Ishikawa (cell line): ENCODE results near the gene RESP18.
A peak's percentile ranks its signal among the peaks of the same experiment; 100 is the strongest.

ENCODE experiments used
- CEBPB ChIP-seq: IDR thresholded peaks from 2 replicates; pipeline ENCODE4 v1.6.1; 2012
- CREB1 ChIP-seq: IDR thresholded peaks from 2 replicates; pipeline ENCODE4 v1.6.1; 2012; ENCODE audit warnings: low read depth
- EGR1 ChIP-seq: IDR thresholded peaks from 2 replicates; pipeline ENCODE4 v1.6.1; 2012
- EP300 ChIP-seq: IDR thresholded peaks from 2 replicates; pipeline ENCODE4 v1.6.1; 2012; ENCODE audit warnings: borderline replicate concordance
- FOXM1 ChIP-seq: IDR thresholded peaks from 2 replicates; pipeline ENCODE4 v1.6.1; 2012; ENCODE audit warnings: low read depth, borderline replicate concordance
- NFIC ChIP-seq: IDR thresholded peaks from 2 replicates; pipeline ENCODE4 v1.6.1; 2012
- RAD21 ChIP-seq: IDR thresholded peaks from 2 replicates; pipeline ENCODE4 v1.6.1; 2012; ENCODE audit warnings: low read depth
- TAF1 ChIP-seq: IDR thresholded peaks from 2 replicates; pipeline ENCODE4 v1.6.1; 2012; ENCODE audit warnings: low read depth, mild to moderate bottlenecking
- TCF12 ChIP-seq: IDR thresholded peaks from 2 replicates; pipeline ENCODE4 v1.6.1; 2012; ENCODE audit warnings: low read depth
- TEAD4 ChIP-seq: IDR thresholded peaks from 2 replicates; pipeline ENCODE4 v1.6.1; 2012
- YY1 ChIP-seq: IDR thresholded peaks from 2 replicates; pipeline ENCODE4 v1.6.1; 2012; ENCODE audit warnings: low read depth
- ZBTB7A ChIP-seq: IDR thresholded peaks from 2 replicates; pipeline ENCODE4 v1.6.1; 2012; ENCODE audit warnings: low read depth
- TF ChIP-seq, protein P1 (sequence below): IDR thresholded peaks from 2 replicates; pipeline ENCODE4 v1.6.1; 2012
- TF ChIP-seq, protein P2 (sequence below): IDR thresholded peaks from 2 replicates; pipeline ENCODE4 v1.6.1; 2012; ENCODE audit warnings: low read depth, mild to moderate bottlenecking
- TF ChIP-seq, protein P3 (sequence below): IDR thresholded peaks from 2 replicates; pipeline ENCODE4 v1.6.1; 2012

RESP18 gene

DNA sequence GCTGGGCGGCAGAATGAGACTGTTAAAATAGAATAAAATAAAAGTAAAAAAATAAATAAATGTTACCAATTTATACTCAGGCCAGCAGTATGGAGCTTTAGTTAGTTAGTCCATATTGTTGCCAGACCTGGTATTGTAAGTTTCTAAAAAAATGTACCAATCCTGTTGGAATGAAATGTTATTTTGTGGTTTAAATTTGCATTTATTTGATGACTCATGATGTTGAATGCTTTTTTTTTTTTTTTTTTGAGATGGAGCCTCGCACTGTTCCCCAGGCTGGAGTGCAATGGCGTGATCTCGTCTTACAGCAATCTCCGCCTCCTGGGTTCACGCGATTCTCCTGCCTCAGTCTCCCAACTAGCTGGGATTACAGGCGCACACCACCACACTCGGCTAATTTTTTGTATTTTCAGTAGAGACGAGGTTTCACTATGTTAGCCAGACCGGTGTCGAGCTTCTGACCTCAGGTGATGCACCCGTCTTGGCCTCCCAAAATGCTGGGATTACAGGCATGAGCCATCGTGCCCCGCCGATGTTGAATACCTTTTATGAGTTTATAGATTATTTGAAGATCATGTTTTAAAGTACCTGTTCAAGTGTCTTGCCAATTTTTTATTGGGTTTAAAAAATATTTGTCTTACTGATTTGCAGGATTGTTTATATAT lies 17.6 kb downstream of the RESP18 start:
- TF ChIP-seq CREB1 (no peak), CEBPB (no peak), EP300 (no peak), NFIC (no peak), TAF1 (no peak), TEAD4 (no peak), RAD21 (no peak)
- TF ChIP-seq, protein P1, sequence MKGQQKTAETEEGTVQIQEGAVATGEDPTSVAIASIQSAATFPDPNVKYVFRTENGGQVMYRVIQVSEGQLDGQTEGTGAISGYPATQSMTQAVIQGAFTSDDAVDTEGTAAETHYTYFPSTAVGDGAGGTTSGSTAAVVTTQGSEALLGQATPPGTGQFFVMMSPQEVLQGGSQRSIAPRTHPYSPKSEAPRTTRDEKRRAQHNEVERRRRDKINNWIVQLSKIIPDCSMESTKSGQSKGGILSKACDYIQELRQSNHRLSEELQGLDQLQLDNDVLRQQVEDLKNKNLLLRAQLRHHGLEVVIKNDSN, result no peak

DNA sequence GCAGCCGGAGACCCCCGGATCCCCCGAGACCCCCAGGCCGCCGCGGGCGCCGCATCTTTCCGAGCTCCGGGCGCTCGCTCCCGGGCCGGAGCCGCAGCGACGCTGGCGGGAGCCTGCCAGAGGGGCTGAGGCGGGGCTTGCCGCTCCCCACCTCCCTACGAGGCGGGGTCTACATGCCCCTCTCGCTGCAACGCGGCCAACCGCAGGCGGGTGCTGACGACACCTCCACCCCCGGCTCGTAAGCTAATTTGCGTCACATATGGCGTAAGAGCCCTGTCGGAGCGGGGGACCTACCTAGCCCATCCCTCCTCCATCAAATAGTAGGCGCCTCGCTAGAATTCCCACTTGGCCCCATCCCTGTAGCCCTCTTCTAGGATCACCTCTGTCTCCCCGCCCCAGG lies 23.3 kb downstream of the RESP18 start, which contains the start of gene PTPRN:
Gene PTPRN (minus strand): TSS at position 124 of the 400 bp plus-strand sequence. CDS start 69 bp downstream, at position 55.
- TF ChIP-seq ZBTB7A, result no peak
- TF ChIP-seq YY1, result no peak
- no peak for TF ChIP-seq NFIC
- no peak for TF ChIP-seq CEBPB
- no peak for TF ChIP-seq CREB1
- TF ChIP-seq, protein P1, result no peak

DNA sequence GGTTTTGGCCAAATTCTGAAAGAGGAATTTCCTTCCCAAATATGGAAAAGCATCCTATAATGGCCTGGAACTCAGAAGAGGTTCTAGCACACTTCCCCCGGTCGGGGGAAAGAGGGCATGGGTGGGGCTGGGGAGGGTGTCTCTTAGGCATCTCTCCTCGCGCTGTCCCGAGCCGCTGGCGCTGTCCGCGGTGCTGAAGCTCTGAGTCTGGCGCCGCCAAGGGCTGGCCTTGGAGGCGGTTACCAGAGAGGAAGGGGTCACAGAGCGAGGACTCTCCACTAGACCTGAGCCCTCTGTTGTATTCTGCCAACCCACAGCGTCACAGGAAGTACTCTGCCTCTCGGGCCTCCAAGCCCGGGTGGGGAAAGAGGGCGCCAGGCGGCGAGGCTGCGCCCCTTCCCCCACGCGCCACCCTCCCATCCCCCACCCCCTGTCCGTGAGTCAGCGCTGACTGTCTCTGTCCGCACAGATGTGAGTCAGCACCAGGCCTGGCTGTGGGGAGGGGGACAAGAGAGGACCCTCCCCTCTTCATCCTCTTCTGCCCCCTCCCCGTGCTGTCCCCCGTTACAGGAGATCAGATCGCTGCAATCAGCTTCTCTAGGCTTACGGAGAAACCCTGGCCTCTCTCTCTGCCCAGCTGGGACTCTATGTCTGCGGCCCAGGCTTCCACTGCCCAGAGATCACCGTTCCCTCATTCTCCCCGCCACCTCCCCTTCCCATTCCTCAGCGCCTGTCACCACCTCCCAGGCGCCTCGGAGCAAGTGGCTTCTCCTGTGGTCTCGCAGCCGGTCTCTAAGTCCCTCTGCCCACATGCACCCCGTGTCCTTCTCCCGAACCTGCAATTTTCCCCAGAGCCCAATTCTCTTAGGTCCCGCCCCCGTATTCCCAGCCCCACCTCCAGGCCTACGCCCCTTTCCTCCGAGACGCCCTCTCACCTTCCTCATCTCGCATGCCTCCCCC lies 24.1 kb downstream of the RESP18 start:
- TF ChIP-seq, protein P2, sequence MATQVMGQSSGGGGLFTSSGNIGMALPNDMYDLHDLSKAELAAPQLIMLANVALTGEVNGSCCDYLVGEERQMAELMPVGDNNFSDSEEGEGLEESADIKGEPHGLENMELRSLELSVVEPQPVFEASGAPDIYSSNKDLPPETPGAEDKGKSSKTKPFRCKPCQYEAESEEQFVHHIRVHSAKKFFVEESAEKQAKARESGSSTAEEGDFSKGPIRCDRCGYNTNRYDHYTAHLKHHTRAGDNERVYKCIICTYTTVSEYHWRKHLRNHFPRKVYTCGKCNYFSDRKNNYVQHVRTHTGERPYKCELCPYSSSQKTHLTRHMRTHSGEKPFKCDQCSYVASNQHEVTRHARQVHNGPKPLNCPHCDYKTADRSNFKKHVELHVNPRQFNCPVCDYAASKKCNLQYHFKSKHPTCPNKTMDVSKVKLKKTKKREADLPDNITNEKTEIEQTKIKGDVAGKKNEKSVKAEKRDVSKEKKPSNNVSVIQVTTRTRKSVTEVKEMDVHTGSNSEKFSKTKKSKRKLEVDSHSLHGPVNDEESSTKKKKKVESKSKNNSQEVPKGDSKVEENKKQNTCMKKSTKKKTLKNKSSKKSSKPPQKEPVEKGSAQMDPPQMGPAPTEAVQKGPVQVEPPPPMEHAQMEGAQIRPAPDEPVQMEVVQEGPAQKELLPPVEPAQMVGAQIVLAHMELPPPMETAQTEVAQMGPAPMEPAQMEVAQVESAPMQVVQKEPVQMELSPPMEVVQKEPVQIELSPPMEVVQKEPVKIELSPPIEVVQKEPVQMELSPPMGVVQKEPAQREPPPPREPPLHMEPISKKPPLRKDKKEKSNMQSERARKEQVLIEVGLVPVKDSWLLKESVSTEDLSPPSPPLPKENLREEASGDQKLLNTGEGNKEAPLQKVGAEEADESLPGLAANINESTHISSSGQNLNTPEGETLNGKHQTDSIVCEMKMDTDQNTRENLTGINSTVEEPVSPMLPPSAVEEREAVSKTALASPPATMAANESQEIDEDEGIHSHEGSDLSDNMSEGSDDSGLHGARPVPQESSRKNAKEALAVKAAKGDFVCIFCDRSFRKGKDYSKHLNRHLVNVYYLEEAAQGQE, result peak; percentile 99
- no peak for TF ChIP-seq TAF1
- no peak for TF ChIP-seq RAD21
- no peak for TF ChIP-seq TEAD4
- TF ChIP-seq ZBTB7A, result peak; percentile 46; the same call in 1 of the 2 replicates
- TF ChIP-seq, protein P3, sequence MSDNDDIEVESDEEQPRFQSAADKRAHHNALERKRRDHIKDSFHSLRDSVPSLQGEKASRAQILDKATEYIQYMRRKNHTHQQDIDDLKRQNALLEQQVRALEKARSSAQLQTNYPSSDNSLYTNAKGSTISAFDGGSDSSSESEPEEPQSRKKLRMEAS, result 0 out of 2 replicates have a peak, but pooled peaks have one; percentile 31
- peak; percentile 17; the same call in 1 of the 2 replicates for TF ChIP-seq NFIC

DNA sequence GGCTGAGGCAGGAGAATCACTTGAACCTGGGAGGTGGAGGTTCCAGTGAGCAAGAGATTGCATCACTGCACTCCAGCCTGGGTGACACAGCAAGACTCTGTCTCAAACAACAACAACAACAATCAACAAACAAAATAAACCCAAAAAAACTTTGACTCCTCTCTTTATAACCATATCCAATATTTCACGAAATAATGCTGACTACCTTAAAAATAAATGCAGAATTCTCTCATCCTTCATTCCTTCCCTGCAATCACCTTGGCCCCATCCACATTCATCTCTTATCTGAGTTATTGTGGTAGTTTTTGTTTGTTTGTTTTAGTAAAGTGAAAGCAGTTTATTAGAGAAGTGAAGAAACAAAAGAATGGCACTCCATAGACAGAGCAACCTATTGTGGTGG lies 26.5 kb downstream of the RESP18 start:
- TF ChIP-seq RAD21, result no peak
- no peak for TF ChIP-seq CEBPB
- TF ChIP-seq TEAD4, result no peak
- TF ChIP-seq, protein P1, result no peak
- TF ChIP-seq TCF12, result no peak
- TF ChIP-seq, protein P2, result no peak
- TF ChIP-seq EP300, result no peak
- TF ChIP-seq TAF1, result no peak
- TF ChIP-seq, protein P3, result no peak
- TF ChIP-seq EGR1, result no peak
- TF ChIP-seq YY1, result no peak
- TF ChIP-seq NFIC, result no peak
- TF ChIP-seq CREB1, result no peak
- no peak for TF ChIP-seq FOXM1
- no peak for TF ChIP-seq ZBTB7A

DNA sequence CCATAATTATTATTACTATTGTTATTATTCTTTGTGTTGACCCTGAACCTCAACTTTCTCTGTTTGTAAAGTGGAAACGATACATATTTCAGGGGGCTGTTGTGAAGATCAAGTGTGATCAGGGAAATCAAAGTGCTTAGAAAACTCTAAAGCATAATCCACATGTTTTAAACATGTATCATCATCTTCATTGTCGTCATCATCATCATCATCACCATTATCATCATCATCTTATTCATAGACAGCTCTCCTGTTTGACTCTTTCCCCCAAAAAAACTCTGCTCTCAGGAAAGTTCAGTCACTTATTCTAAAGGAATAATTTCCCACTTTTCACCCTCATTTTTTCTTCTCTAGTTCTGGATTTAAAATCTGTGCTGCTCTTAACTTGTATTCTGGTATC lies 28.3 kb downstream of the RESP18 start:
- no peak for TF ChIP-seq TEAD4
- TF ChIP-seq FOXM1, result no peak
- TF ChIP-seq, protein P2, result no peak
- TF ChIP-seq EP300, result no peak
- TF ChIP-seq CREB1, result no peak
- TF ChIP-seq CEBPB, result no peak
- TF ChIP-seq ZBTB7A, result no peak
- no peak for TF ChIP-seq EGR1
- TF ChIP-seq, protein P3, result no peak
- TF ChIP-seq, protein P1, result no peak
- no peak for TF ChIP-seq NFIC
- no peak for TF ChIP-seq TAF1
